Right lobe of liver (tissue), 6 donors: Measurements from ENCODE around the gene TPST2. TPM values are rescaled to one million over a fixed set of nuclear protein-coding genes. Genes with fewer than 3 reads are reported as not detected.

Source experiments
- ATAC-seq, 4 donors: fragments of 200-7000 bp; cut with Tn5 transposase; one replicate each; pipeline ENCODE4 v1.9.1; 2020; ENCODE audit warnings: mild to moderate bottlenecking in 4 of 4, moderate library complexity in 4 of 4
- DNase-seq, 3 donors: peaks; one replicate each; pipeline ENCODE4 v3.0.0-alpha.2; 2020
- H3K27ac ChIP-seq, 3 donors: fragments of 200-600 bp; one replicate each; pipeline ENCODE4 v1.8.0; 2022
- H3K27me3 ChIP-seq, 2 donors: fragments of 200-600 bp; one replicate each; pipeline ENCODE4 v1.8.0; 2022
- H3K36me3 ChIP-seq, 4 donors: fragments of 200-600 bp; sonication (generic) in 1 of 4; one replicate each; pipeline versions ENCODE4 v1.5.1 to v1.8.0; 2017 to 2022; ENCODE audit warnings: control low read depth in 1 of 4
- H3K4me1 ChIP-seq, 4 donors: fragments of 200-600 bp; sonication (generic) in 1 of 4; one replicate each; pipeline versions ENCODE4 v1.5.1 to v1.8.0; 2017 to 2022; ENCODE audit warnings: control low read depth in 1 of 4
- H3K4me3 ChIP-seq, 3 donors: fragments of 200-600 bp; one replicate each; pipeline ENCODE4 v1.8.0; 2022
- H3K9me3 ChIP-seq, 4 donors: fragments of 200-600 bp; sonication (generic) in 1 of 4; one replicate each; pipeline versions ENCODE4 v1.5.1 to v1.8.0; 2017 to 2022; ENCODE audit warnings: control low read depth in 1 of 4
- CTCF ChIP-seq, 4 donors: fragments of 200-600 bp in 3 of 4; fragments of 450-650 bp in 1 of 4; IDR thresholded peaks; one replicate each; pipeline versions ENCODE4 v1.5.1 to v1.8.0; 2016 to 2022; ENCODE audit warnings: antibody characterized with exemption in 4 of 4, mild to moderate bottlenecking in 2 of 4
- POLR2A ChIP-seq: fragments of 450-650 bp; IDR thresholded peaks from one replicate; pipeline ENCODE4 v1.6.1; 2017; ENCODE audit warnings: antibody characterized with exemption, mild to moderate bottlenecking
- WGBS: methylation state at CpG from one replicate; pipeline ENCODE4 v1.1.6; 2018; ENCODE audit warnings: low coverage, low lambda C conversion rate; ENCODE audit not compliant: insufficient coverage; ENCODE audit errors: missing lambda C conversion rate; 5-methylcytosine and 5-hydroxymethylcytosine counted together
- intact Hi-C, 2 donors: fragments of 100-400 bp; cut with DNase I; formaldehyde crosslinking; loops; one replicate each; pipeline versions ENCODE4 v1.11.2 to v1.14.1; 2022
- total RNA-seq, 6 experiments: library from RNA; depleted of rRNA in 2 of 6; stranded (reverse); fragments of >200 nt in 2 of 6; fragmentation: NEBNext Ultra II Directional in 3 of 6; extraction: Animal tissue kit (Norgen Biotek cat#: 25700) in 3 of 6; gene quantifications; one replicate each; pipeline versions ENCODE4 v1.1.0 to v1.2.4, GENCODE V29; 2016 to 2023
- donor health status: DM: no; HTN: yes; CAD: no.
- donor health status: DM: no; HTN: no; CAD: no.
- donor health status: DM: no; HTN: no; CAD: no.
- donor health status: DM: no; HTN: yes; CAD: no.
- donor health status: DM: no; HTN: yes; CAD: no.

TPST2 gene
- total RNA-seq, 6 experiments from 2014 or later, result 53.2 to 117 (median 66.9) TPM

GRCh38 chr22:26522592-26522991 lies 67.3 kb downstream of the TPST2 start:
- no peak for ATAC-seq
- H3K27me3 ChIP-seq, result no peaks in the 10 kb centered on the region
- H3K36me3 ChIP-seq, result no peaks in the 10 kb centered on the region
- H3K4me1 ChIP-seq, result peaks cover 0 to 20% (median 9%) of the 10 kb centered on the region in 4 donors
- no peak overlapping the region for H3K27ac ChIP-seq
- DNase-seq, result no peak
- intact Hi-C loops, result no loop called here
- TF ChIP-seq CTCF (IDR thresholded peaks at IDR 0.05) (no peak), POLR2A (no peak)
- WGBS, result 74% methylated on average over 4 of the region's 4 CpGs
- H3K9me3 ChIP-seq, result no peaks in the 10 kb centered on the region
- no peak overlapping the region for H3K4me3 ChIP-seq

GRCh38 chr22:26522012-26522411 lies 67.9 kb downstream of the TPST2 start:
- TF ChIP-seq CTCF (IDR thresholded peaks at IDR 0.05), result no peak
- TF ChIP-seq POLR2A, result no peak
- Histone ChIP-seq H3K4me1 (peaks cover 0 to 26% (median 12%) of the 10 kb centered on the region in 4 donors), H3K36me3 (no peaks in the 10 kb centered on the region), H3K27me3 (no peaks in the 10 kb centered on the region), H3K27ac (no peak overlapping the region), H3K4me3 (no peak overlapping the region), H3K9me3 (no peaks in the 10 kb centered on the region)
- WGBS, result 88% methylated on average over 2 of the region's 2 CpGs
- ATAC-seq (no peak), DNase-seq (no peak)
- intact Hi-C loops, result no loop called here

GRCh38 chr22:26517429-26517828 lies 72.5 kb downstream of the TPST2 start:
- no peak overlapping the region for H3K4me3 ChIP-seq
- intact Hi-C loops, result no loop called here
- H3K4me1 ChIP-seq, result peaks cover 0 to 36% (median 11%) of the 10 kb centered on the region in 4 donors
- H3K27ac ChIP-seq, result peak overlapping the region in 2 of 3 donors; percentile 86 to 87
- H3K9me3 ChIP-seq, result no peaks in the 10 kb centered on the region
- DNase-seq (no peak), ATAC-seq (no peak)
- no peaks in the 10 kb centered on the region for H3K36me3 ChIP-seq
- WGBS, result 86% methylated on average over 5 of the region's 5 CpGs
- TF ChIP-seq POLR2A (no peak), CTCF (IDR thresholded peaks at IDR 0.05) (no peak)
- H3K27me3 ChIP-seq, result no peaks in the 10 kb centered on the region

GRCh38 chr22:26516503-26516902 lies 73.4 kb downstream of the TPST2 start:
- H3K36me3 ChIP-seq, result no peaks in the 10 kb centered on the region
- ATAC-seq (no peak), DNase-seq (no peak)
- peak overlapping the region in 1 of 3 donors; percentile 31 for H3K27ac ChIP-seq
- H3K4me3 ChIP-seq, result no peak overlapping the region
- H3K27me3 ChIP-seq, result no peaks in the 10 kb centered on the region
- TF ChIP-seq POLR2A (no peak), CTCF (IDR thresholded peaks at IDR 0.05) (no peak)
- 17% methylated on average over 1 of the region's 1 CpG for WGBS
- peaks cover 0 to 37% (median 13%) of the 10 kb centered on the region in 4 donors for H3K4me1 ChIP-seq
- H3K9me3 ChIP-seq, result no peaks in the 10 kb centered on the region
- intact Hi-C loops, result no loop called here

- Histone ChIP-seq H3K4me3 (no peak overlapping the region), H3K9me3 (no peaks in the 10 kb centered on the region), H3K27me3 (no peaks in the 10 kb centered on the region), H3K27ac (no peak overlapping the region), H3K36me3 (no peaks in the 10 kb centered on the region), H3K4me1 (peaks cover 0 to 43% (median 16%) of the 10 kb centered on the region in 4 donors)
- intact Hi-C loops, result no loop called here
- DNase-seq (no peak), ATAC-seq (no peak)
- WGBS, result 84% methylated on average over 3 of the region's 3 CpGs
- TF ChIP-seq CTCF (IDR thresholded peaks at IDR 0.05) (no peak), POLR2A (no peak)
Observed at GRCh38 chr22:26515931-26516330, 74.0 kb downstream of the TPST2 start.
